GM20000 (cell line): ENCODE data around the gene TMTC1.

Source experiments
- DNase-seq: peaks from one replicate; pipeline ENCODE4 v3.0.0; 2012; ENCODE audit warnings: low spot score
- CTCF ChIP-seq: IDR thresholded peaks from 2 replicates; pipeline ENCODE4 v1.5.1; 2012; ENCODE audit warnings: mild to moderate bottlenecking, control low read depth; ENCODE audit errors: extremely low read depth, missing control alignments

Gene TMTC1

GRCh38 chr12:29509503-29509902, 274.2 kb downstream of the TMTC1 start:
- DNase-seq: no peak
- TF ChIP-seq CTCF: no peak

DNA sequence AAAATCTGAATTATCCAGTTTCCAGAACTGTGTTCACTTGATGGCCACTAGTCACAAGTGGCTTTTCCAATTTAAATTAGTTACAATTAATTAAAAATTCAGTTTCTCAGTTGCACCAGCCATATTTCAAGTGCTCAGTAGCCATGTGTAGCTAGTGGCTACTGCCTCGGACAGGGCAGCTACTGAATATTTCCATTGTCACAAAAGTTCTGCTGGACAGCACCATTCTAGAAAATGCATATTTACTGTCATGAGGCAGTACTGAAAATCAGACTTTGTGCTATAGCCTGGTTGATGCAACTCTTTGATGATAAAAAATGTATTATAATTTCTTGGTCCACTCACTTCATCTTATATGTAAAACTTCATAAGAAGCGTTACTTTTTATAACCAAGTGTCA, 274.8 kb downstream of the TMTC1 start:
- TF ChIP-seq CTCF: no peak
- no peak for DNase-seq

GRCh38 chr12:29505122-29505521, 278.6 kb downstream of the TMTC1 start:
- no peak for DNase-seq
- TF ChIP-seq CTCF: no peak

DNA sequence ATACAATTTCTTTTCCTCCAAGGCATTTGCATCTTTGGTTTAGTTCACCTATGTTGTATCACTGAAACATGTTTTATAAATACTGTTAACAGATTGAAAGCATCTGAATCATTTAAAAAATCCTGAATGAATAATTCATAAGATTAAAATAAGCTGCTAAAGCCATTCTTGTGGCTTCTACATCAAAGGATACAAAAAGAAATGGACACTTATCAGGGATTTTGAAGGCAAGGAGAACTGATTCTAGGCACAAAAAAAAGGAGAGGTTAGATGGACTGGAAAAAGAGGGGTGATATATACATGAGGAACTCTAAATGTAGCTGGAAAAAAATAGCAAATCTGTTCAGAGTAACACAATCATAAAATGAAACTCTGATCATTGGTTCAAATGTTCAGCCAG, 280.5 kb downstream of the TMTC1 start:
- TF ChIP-seq CTCF: no peak
- no peak for DNase-seq

GRCh38 chr12:29499235-29499634, 284.5 kb downstream of the TMTC1 start:
- no peak for TF ChIP-seq CTCF
- no peak for DNase-seq

- no peak for DNase-seq
- TF ChIP-seq CTCF: no peak
Observed at GRCh38 chr12:29497588-29497987, 286.2 kb downstream of the TMTC1 start, which contains the start of gene OVCH1. Gene OVCH1, minus strand, starts transcription at chr12:29497686. Its CDS starts 0 bp downstream, at chr12:29497686.

- TF ChIP-seq CTCF: no peak
- DNase-seq: no peak
Observed at GRCh38 chr12:29492891-29493290, 290.9 kb downstream of the TMTC1 start.
